ENCODE measurements around the gene SLC6A9.

Gene SLC6A9

DNA sequence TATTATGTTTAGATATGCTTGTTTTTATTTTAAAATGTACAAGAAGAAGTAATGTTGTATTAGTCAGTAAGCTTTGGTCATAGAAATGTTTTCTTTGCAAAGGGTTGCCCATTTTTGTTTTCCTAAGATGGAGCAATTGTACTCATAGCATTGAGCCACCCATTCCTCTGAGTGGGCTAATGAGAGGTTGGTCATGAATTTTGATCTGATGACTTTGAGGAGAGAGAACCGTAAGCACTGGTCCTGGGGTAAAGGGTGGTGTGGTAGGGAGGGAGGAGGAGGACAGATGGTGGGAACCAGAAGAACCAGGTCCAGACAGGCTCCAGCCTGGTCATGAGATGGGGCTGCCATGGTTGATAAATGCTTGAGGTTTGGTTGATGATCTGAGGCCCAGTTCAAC is 15.9 kb upstream of the SLC6A9 start:
- no peak for DNase-seq

DNA sequence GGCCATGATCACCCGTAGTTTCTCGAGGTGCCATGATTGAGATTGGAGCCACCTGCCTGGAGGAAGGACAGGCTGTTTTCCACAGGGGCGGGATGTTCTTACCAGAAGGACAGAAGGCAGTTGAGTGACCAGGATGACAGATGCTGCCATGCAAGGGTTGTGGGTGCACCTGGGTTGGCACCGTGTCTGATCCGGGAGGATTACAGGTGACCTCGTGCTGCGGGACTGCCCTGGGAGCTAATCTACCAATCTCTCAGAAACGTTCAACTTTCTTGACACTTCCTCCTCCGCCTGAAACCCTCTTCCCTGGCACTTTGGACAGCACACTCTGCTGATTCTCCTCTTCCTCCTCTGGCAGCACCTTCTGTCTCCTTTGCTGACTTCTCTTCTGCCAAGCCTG is 13.8 kb upstream of the SLC6A9 start:
- no peak for DNase-seq

DNA sequence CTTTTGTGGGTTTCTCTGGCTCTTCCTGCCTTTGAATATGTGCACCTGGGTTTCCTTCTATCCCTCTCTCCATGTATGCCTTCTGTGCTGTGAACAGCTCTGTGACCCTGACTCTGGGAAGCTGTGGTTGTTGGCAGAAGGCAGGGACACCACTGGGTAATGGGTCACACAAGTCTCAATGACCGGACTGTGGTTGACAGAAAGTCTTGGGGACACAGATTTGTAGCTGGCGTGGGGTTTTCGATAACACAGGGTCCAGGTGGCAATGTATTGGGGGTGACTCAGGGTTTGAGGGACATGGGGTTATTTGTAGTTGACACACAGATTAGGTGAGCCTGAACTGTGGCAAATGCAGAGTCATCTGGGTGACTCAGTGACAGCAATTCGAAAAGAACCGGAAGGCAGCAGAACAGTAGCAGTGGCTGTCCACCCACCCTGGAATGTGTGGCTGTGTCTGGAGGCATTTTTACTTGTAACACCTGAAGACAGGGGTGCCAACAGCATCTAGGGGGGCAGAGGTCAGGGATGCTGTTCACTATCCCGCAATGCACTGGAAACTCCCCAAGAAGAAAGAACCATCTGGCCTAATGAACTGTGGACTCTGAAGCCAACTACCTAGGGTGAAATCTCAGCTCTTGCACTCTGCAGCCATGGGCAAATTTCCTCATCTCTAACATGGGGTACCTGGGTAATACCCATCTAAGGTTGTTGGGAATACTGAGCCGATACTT is 13.0 kb upstream of the SLC6A9 start:
- no peak for DNase-seq

DNA sequence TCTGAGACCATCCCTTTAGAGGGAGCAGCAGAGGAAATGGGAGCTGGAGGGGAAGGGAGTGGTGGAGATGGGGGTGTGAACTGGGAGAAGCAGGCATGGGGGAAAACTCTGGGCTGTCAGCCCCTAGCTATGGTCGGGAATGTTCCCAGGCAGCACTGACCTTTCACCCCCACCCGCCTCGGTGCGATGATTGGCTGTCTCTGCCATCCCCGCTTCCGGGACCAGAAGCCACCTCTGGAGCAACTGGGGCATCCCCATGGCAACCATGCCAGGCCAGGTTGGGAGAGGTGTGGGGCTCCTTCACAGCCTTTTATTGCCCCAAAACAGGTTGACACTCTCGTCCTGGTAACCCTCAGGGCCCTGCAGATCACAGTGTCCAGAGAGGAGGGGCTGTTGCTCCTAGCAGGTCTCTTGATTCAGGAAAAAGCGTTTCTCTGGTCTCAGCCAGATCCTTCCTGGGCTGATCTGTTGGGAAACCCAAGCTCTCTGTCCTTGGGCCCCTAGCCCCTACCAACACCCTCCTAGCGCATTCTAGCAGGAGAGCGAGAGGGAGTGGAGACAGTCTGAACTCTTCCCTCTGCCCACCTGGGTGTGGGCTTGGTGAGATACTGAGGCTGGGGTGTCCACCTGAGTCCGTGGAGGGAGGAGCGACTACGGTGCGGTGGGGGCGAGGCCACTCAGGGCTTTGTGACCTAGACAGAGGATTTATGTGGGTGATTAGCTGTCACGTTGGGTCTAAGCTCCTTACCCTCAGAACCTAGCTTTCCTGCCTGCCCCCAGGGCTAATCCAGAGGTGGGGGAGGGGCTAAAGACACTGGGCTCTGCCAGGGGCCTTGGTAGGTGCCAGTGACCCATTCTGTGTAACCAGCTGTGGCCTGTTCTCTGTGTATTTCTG is 12.2 kb upstream of the SLC6A9 start:
- no peak for DNase-seq

- no peak for DNase-seq
Measured at GRCh38 chr1:44040846-44041245, 9.6 kb upstream of the SLC6A9 start.

GRCh38 chr1:44040418-44040817 is 9.2 kb upstream of the SLC6A9 start:
- no peak for DNase-seq

GRCh38 chr1:44038876-44039657 is 7.8 kb upstream of the SLC6A9 start:
- no peak for DNase-seq

GRCh38 chr1:44037154-44037553 is 5.9 kb upstream of the SLC6A9 start:
- no peak for DNase-seq

DNA sequence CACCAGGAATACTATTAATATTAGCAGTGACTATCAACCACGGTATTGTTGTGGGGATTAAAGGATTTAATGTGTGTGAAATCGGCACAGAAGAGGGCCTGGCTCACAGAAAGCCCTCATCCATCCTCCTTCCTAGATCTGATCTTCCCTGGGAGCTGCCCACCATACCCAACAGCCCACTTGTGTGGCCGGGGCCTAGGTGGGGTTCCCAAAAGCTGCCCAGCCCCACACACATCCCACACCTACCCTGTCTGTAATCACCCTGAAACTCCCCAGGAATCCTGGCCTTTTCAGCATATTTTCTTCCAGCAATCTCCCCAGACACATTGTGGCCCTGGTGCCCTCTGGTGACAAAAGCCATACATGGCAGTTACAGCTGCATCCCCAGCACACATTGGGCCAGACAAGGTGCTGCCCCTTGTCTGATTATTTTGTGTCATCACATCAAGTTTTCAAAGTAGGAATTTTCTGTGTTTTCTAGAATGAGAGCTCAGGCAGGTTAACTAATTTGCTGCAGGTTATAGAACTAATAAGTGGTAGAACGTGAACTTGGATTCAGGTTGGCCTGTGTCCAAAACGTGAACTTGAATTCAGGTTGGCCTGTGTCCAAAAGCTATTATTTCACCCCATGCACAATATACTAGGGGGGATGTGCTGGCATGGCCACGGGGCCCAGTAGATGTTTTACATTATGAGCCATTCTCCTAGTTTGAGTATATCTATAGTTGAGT is 5.3 kb upstream of the SLC6A9 start:
- DNase-seq, result peak; percentile 51 to 66

DNA sequence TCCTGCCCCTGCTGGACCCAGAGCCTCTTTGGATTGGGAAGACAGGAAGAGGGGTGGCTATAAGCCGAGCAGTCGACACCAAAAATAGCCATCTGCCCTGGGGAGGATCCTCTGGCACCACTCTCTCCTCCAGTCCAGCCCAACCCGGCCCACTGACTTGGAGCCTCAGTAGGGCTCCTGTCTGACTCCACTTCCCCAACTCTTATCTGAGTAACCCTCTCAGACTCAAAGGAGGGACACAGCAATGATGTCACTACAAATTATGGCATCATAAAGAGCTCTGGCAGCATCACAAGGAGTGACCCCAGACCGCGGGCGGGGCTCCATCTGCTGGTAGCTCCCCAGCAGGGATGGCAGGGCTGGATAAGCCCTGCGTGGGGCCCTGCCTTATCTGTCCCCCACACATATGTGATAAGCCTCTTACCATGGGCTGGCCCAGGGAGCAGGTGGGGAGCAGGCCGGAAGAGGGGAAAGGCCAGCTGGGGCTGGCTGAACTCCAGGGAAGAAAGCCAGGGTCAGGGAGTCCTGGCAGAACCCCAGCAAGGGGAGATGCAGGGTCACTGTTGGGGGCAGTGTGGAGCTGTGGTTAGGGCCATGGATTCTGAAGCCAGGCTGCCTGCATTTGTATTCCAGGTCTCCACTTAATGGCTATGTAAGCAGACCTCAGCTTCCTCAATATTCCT is 4.6 kb upstream of the SLC6A9 start:
- no peak for DNase-seq

- no peak for DNase-seq
Measured at GRCh38 chr1:44034976-44035716, 3.9 kb upstream of the SLC6A9 start.

DNA sequence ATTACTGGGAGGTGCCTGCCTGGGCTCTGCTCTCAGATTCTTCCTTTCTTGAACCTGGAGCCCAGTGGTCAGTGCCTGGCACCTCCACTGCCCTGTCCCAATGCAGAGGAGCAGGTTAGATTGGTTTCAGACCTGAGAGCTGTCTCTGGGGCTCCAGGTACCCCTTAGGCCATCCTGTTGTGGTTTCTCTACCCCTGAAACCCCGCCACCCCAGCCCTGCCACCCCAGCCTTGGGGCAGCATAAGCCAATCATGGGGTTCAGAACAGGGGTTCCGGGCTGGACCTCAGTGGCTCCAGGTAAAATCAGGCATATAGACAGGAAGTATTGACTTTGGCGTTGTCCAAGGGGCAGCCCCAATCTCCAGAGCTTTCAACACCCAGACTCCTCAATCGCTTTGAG is 3.2 kb upstream of the SLC6A9 start:
- no peak for DNase-seq

GRCh38 chr1:44033756-44034155 is 2.5 kb upstream of the SLC6A9 start:
- no peak for DNase-seq

GRCh38 chr1:44033041-44033575 is 1.8 kb upstream of the SLC6A9 start:
- DNase-seq, result no peak

- no peak for DNase-seq
Measured at GRCh38 chr1:44032170-44032790, 1.0 kb upstream of the SLC6A9 start.

GRCh38 chr1:44030605-44031251 is 534 bp downstream of the SLC6A9 start:
- DNase-seq, result peak; percentile 19 to 36

DNA sequence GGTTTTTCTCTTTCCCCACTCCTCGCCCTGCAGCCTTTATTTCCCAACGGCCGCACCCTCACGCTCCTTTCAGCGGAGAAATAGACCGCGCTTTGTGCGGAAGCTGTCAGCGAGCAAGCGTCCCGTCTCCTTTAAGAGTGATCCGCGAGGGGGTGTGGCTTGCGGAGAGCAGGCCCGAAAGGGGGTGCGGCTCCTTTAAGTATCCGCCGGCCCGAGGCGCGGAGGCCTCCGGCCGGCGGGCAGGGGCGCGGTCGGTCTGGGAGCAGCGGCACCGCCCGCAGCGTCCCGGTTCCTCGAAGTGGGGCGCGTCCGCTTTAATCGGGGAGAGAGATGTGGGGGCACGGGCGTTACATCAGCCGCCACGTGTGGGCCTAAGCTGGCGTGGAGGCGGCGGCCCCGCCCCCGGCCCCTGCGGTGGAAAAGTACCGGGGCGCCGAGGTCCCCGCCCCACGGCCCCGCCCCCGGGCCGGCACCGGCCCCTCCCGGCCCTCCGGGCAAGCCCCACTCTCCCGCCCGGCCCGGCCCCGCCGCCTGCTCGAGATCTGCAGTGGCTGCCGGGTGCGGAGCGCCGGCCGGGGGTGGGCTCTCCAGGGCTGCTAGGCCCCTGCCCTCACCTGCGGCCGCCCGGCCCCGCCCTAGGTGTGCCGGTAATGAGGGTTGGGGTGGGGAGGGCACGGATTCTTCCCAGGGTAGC is 1.2 kb downstream of the SLC6A9 start:
- peak; percentile 79 to 81 for DNase-seq

GRCh38 chr1:44029260-44029910 is 1.9 kb downstream of the SLC6A9 start:
- no peak for DNase-seq

GRCh38 chr1:44027320-44027719 is 3.9 kb downstream of the SLC6A9 start:
- DNase-seq, result no peak
